A673 (cell line): Measurements from ENCODE around the gene GHRHR. TPM values are rescaled to one million over a fixed set of nuclear protein-coding genes. Genes with fewer than 3 reads are reported as not detected.

ENCODE experiments used
- BruUV-seq: library from RNA; stranded (reverse); fragments of 400-500 nt; replicated peaks from 2 replicates; lab custom pipeline; 2021; lab: Mats Ljungman, UMichigan
- CTCF ChIA-PET: fragments of 300-600 bp; sonication (Branson Sonifier 250); formaldehyde crosslinking; loops from one replicate; lab custom pipeline; 2022; ENCODE audit warnings: antibody characterized with exemption; lab: Charles Lee
- POLR2A ChIA-PET: fragments of 300-600 bp; sonication (Branson Sonifier 250); formaldehyde crosslinking; loops from one replicate; lab custom pipeline; 2022; ENCODE audit warnings: antibody characterized with exemption; ENCODE audit not compliant: low non-redundant PET; lab: Charles Lee
- DNase-seq: peaks from one replicate; pipeline ENCODE4 v3.0.0-alpha.2; 2015; ENCODE audit warnings: low spot score
- H3K27ac ChIP-seq: fragments of 200-600 bp; sonication (generic); 2 replicates; pipeline ENCODE4 v1.5.1; 2016; ENCODE audit warnings: mixed run types, low read depth, mild to moderate bottlenecking, mixed read lengths, antibody characterized with exemption, low read length; ENCODE audit not compliant: poor library complexity, severe bottlenecking
- H3K27me3 ChIP-seq: fragments of 200-600 bp; sonication (generic); replicated peaks from 2 replicates; pipeline ENCODE4 v1.6.1; 2017; ENCODE audit warnings: mixed run types, low read depth, mild to moderate bottlenecking, mixed read lengths, antibody characterized with exemption, low read length; ENCODE audit not compliant: insufficient read depth, poor library complexity
- H3K36me3 ChIP-seq: fragments of 200-600 bp; sonication (generic); 2 replicates; pipeline ENCODE4 v1.6.1; 2016; ENCODE audit warnings: mixed run types, mild to moderate bottlenecking, mixed read lengths, antibody characterized with exemption, low read length; ENCODE audit not compliant: insufficient read depth, poor library complexity, severe bottlenecking
- H3K4me1 ChIP-seq: fragments of 200-600 bp; sonication (generic); 2 replicates; pipeline ENCODE4 v1.6.1; 2017; ENCODE audit warnings: mixed run types, mild to moderate bottlenecking, mixed read lengths, antibody characterized with exemption, low read length; ENCODE audit not compliant: insufficient read depth, poor library complexity, severe bottlenecking
- H3K4me3 ChIP-seq: fragments of 200-600 bp; sonication (generic); 2 replicates; pipeline ENCODE4 v1.5.1; 2016; ENCODE audit warnings: low read depth, mixed run types, mild to moderate bottlenecking, mixed read lengths, low read length; ENCODE audit not compliant: poor library complexity, severe bottlenecking
- H3K9me3 ChIP-seq: fragments of 200-600 bp; sonication (generic); 2 replicates; pipeline ENCODE4 v1.6.1; 2016; ENCODE audit warnings: mixed run types, low read depth, mild to moderate bottlenecking, mixed read lengths, antibody characterized with exemption, low read length; ENCODE audit not compliant: poor library complexity, severe bottlenecking
- CTCF ChIP-seq: fragments of 300-800, 200-600 bp; sonication (generic); conservative IDR thresholded peaks from 2 replicates; pipeline ENCODE4 v1.5.1; 2017; ENCODE audit warnings: low read depth, mild to moderate bottlenecking, antibody characterized with exemption, low read length, moderate library complexity, mixed read lengths
- EZH2 ChIP-seq: fragments of 200-600 bp; sonication (generic); IDR thresholded peaks from 2 replicates; pipeline ENCODE4 v1.6.1; 2017; ENCODE audit warnings: borderline replicate concordance, low read depth, mild to moderate bottlenecking, mixed read lengths, antibody characterized with exemption, low read length; ENCODE audit not compliant: poor library complexity, severe bottlenecking
- intact Hi-C: fragments of 100-400 bp; cut with micrococcal nuclease; formaldehyde crosslinking; loops from one replicate; pipeline ENCODE4 v1.10.0; 2022; ENCODE audit not compliant: unreplicated experiment
- total RNA-seq: library from RNA; stranded (reverse); gene quantifications from 2 replicates; pipeline ENCODE4 v1.2.3, GENCODE V29; 2021

Gene GHRHR
- total RNA-seq, 1 experiment from 2014 or later, result not detected

- Histone ChIP-seq H3K4me1 (no peaks in the 10 kb centered on the region), H3K27me3 (no peaks in the 10 kb centered on the region), H3K36me3 (no peaks in the 10 kb centered on the region), H3K4me3 (no peak overlapping the region), H3K27ac (no peak overlapping the region), H3K9me3 (no peaks in the 10 kb centered on the region)
- no peak for TF ChIP-seq EZH2
- TF ChIP-seq CTCF, result no peak
- intact Hi-C loops, result loop anchor here (1.0 to 5.0 kb wide), 3 partner anchors 138 to 753 kb away; no protein-coding TSS in a partner anchor
- CTCF ChIA-PET, result interaction anchor here (0.6 to 3.5 kb wide), 10 partner anchors 43 to 150 kb away, joined by 3 to 138 read pairs (median 5); no protein-coding TSS in a partner anchor
- BruUV-seq, result no TSS peak
- POLR2A ChIA-PET, result no interaction called here
- no peak for DNase-seq
These were observed 20.1 kb downstream of the GHRHR start for GRCh38 chr7:30983914-30984247.

- intact Hi-C loops, result loop anchor here (5.0 kb wide), 2 partner anchors 648 to 753 kb away; no protein-coding TSS in a partner anchor
- TF ChIP-seq CTCF (no peak), EZH2 (no peak)
- Histone ChIP-seq H3K27ac (no peak overlapping the region), H3K36me3 (no peaks in the 10 kb centered on the region), H3K4me1 (no peaks in the 10 kb centered on the region), H3K27me3 (no peaks in the 10 kb centered on the region), H3K9me3 (no peaks in the 10 kb centered on the region), H3K4me3 (no peak overlapping the region)
- POLR2A ChIA-PET, result no interaction called here
- DNase-seq, result peak; percentile 39
- CTCF ChIA-PET, result interaction anchor here (0.6 to 3.5 kb wide), 8 partner anchors 13 to 150 kb away, joined by 3 to 138 read pairs (median 6); no protein-coding TSS in a partner anchor
- BruUV-seq, result no TSS peak
These were observed 20.8 kb downstream of the GHRHR start for GRCh38 chr7:30984359-30985107.

- intact Hi-C loops, result no loop called here
These were observed 22.0 kb downstream of the GHRHR start for GRCh38 chr7:30985756-30986155.

More at GRCh38 chr7:30985756-30986155, 22.0 kb downstream of the GHRHR start:
- H3K36me3 ChIP-seq, result no peaks in the 10 kb centered on the region
- ChIA-PET CTCF (interaction anchor here (0.8 to 1.2 kb wide), 2 partner anchors 137 to 140 kb away, joined by 4 to 10 read pairs (median 5); no protein-coding TSS in a partner anchor), POLR2A (no interaction called here)
- no peak overlapping the region for H3K27ac ChIP-seq
- H3K4me3 ChIP-seq, result no peak overlapping the region
- H3K27me3 ChIP-seq, result no peaks in the 10 kb centered on the region
- no TSS peak for BruUV-seq
- no peaks in the 10 kb centered on the region for H3K9me3 ChIP-seq
- TF ChIP-seq EZH2 (no peak), CTCF (no peak)
- DNase-seq, result no peak
- no peaks in the 10 kb centered on the region for H3K4me1 ChIP-seq
